Activated naive CD4-positive, alpha-beta T cell treated with anti-CD3 and anti-CD28 coated beads, Interleukin-2, amount 50 U/mL, for 24 hours (primary cell): ENCODE results near the gene MKLN1.
"Not testable (repeated sequence)": the region's sequence is repeated elsewhere in the genome, so short reads cannot be mapped to it uniquely, and the experiment has no call there.

Experiments
- H3K27ac Mint-ChIP-seq: one replicate; pipeline ENCODE4 v1.8.0; 2021; ENCODE audit warnings: mild to moderate bottlenecking, mixed read lengths
- H3K27me3 Mint-ChIP-seq: one replicate; pipeline ENCODE4 v1.8.0; 2021; ENCODE audit warnings: mixed read lengths
- H3K36me3 Mint-ChIP-seq: one replicate; pipeline ENCODE4 v1.8.0; 2021; ENCODE audit warnings: mixed read lengths
- H3K4me1 Mint-ChIP-seq: one replicate; pipeline ENCODE4 v1.8.0; 2021; ENCODE audit warnings: mixed read lengths
- H3K4me3 Mint-ChIP-seq: one replicate; pipeline ENCODE4 v1.8.0; 2021; ENCODE audit warnings: mild to moderate bottlenecking, mixed read lengths
- H3K9me3 Mint-ChIP-seq: one replicate; pipeline ENCODE4 v1.8.0; 2021; ENCODE audit warnings: mixed read lengths

Gene MKLN1

GRCh38 chr7:131302446-131302845, 25.2 kb upstream of the MKLN1 start:
- H3K4me3 Mint-ChIP-seq = no peak overlapping the region
- no peak overlapping the region for H3K27ac Mint-ChIP-seq
- no peaks in the 10 kb centered on the region for H3K27me3 Mint-ChIP-seq
- no peaks in the 10 kb centered on the region for H3K4me1 Mint-ChIP-seq
- peaks cover 4% of the 10 kb centered on the region for H3K36me3 Mint-ChIP-seq
- H3K9me3 Mint-ChIP-seq = peaks cover 8% of the 10 kb centered on the region

DNA sequence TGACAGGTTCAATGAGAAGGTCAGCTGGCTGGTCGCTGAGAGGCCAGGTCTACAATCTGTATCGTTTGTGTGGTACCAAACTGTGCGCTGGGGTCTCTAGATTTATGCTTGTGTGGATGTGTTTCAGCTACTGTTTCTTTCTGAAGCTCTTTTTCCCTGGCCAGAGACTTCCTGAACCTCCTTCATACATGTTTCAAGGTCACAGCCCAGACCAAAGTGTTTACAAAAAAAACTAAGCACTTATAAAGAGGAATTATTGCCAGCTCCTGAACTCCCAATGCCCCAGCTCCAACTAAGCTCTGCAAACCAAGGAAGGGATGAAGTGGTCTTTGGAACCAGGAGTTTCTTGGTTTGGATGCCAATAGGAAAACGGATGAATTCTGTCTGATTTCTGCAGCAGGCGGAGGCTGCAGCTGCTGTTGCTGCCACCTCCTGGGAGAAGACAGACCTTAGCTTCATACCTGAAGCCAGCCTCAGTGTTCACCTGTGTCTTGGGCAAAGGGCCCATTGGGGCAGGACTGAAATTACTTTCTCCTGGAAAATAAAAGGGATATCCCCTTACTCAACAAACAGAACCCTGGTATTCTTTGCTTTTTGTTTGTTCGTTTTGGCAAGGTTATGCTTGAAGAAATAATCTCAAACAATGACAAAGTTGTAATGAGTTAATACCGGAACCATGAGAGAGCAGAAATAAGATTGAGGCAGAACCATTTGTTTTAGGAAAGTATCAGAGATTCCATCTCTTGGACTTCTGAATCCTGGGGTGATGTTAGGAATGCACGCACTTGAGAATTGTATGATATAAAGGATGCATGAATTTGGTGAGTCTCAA, 24.6 kb upstream of the MKLN1 start:
- H3K27ac Mint-ChIP-seq = no peak overlapping the region

DNA sequence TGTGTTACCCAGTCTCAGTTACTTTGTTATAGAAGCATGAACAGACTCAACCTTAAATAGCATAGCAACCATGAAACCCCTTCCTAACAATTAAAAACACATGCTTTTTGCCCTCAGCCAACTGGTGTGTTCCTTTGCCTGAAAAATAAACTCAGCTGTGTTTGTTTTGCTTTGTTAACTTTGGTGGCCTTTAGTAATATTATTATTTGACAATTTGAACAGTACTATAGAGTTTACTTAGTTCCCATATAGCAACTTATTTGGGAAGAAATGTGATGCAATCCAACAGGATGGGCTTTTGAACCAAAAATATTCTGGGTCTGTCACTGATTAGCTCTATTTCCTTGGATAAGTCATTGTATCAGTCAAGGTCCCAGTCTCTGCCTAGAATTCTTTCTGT, 22.5 kb upstream of the MKLN1 start:
- Mint-ChIP-seq H3K4me3 (no peak overlapping the region), H3K27me3 (no peaks in the 10 kb centered on the region), H3K36me3 (peaks cover 4% of the 10 kb centered on the region), H3K4me1 (no peaks in the 10 kb centered on the region), H3K9me3 (peaks cover 8% of the 10 kb centered on the region), H3K27ac (no peak overlapping the region)

More for the DNA sequence above, 24.6 kb upstream of the MKLN1 start:
- Mint-ChIP-seq H3K4me3 (no peak overlapping the region), H3K9me3 (peaks cover 8% of the 10 kb centered on the region), H3K27me3 (no peaks in the 10 kb centered on the region), H3K36me3 (peaks cover 4% of the 10 kb centered on the region), H3K4me1 (no peaks in the 10 kb centered on the region)

- H3K27me3 Mint-ChIP-seq, H3K27ac Mint-ChIP-seq, H3K36me3 Mint-ChIP-seq, H3K4me1 Mint-ChIP-seq, H3K4me3 Mint-ChIP-seq, H3K9me3 Mint-ChIP-seq: not testable (repeated sequence)
Observed at GRCh38 chr7:131306041-131306440, 21.6 kb upstream of the MKLN1 start.

DNA sequence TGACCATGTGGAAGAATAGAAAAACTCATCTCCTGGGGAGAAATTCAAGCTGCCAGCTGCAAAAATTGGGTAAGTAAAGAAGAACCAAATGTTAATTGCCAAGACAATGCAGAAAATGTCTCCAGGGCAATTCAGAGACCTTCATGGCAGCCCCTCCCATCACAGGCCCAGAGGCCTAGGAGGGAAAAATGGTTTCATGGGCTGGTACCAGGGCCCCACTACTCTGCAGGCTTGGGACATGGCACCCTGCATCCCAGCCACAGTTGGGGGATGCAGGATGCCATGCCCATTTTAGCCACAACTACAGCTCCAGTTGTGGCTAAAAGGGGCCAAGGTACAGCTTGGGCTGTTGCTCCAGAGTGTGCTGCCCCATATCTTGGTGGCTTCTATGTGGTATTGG, 20.9 kb upstream of the MKLN1 start:
- Mint-ChIP-seq H3K9me3 (peaks cover 8% of the 10 kb centered on the region), H3K27ac (no peak overlapping the region), H3K36me3 (peaks cover 4% of the 10 kb centered on the region), H3K27me3 (no peaks in the 10 kb centered on the region), H3K4me3 (no peak overlapping the region), H3K4me1 (no peaks in the 10 kb centered on the region)

- Mint-ChIP-seq H3K4me3 (no peak overlapping the region), H3K4me1 (no peaks in the 10 kb centered on the region), H3K9me3 (peaks cover 11% of the 10 kb centered on the region), H3K36me3 (peaks cover 7% of the 10 kb centered on the region), H3K27me3 (no peaks in the 10 kb centered on the region), H3K27ac (no peak overlapping the region)
Observed at GRCh38 chr7:131307627-131308026, 20.0 kb upstream of the MKLN1 start.

DNA sequence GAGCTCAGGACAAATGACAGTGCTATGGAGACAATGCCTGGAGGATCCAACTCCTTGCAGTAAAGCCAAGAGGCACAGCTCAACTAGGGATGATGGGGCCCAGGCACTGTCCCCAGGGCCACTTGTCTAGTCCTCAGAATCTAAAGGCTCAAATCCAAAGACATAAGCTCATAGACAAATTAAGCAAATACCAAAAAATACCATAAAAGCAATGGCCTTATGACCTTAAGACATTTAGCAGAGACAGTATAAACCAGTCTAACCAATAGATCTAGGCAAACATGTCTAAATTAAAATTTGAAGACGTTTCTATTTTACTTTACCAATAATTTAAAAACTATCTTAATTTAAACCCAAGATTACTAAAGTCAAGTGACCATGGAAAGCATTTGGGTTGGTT, 14.8 kb upstream of the MKLN1 start:
- Mint-ChIP-seq H3K36me3 (peaks cover 4% of the 10 kb centered on the region), H3K4me1 (no peaks in the 10 kb centered on the region), H3K9me3 (peaks cover 4% of the 10 kb centered on the region), H3K27ac (no peak overlapping the region), H3K4me3 (no peak overlapping the region), H3K27me3 (no peaks in the 10 kb centered on the region)

GRCh38 chr7:131320603-131321002, 7.1 kb upstream of the MKLN1 start:
- Mint-ChIP-seq H3K36me3 (peaks cover 4% of the 10 kb centered on the region), H3K4me1 (peaks cover 29% of the 10 kb centered on the region), H3K9me3 (peaks cover 4% of the 10 kb centered on the region), H3K4me3 (no peak overlapping the region), H3K27ac (no peak overlapping the region), H3K27me3 (no peaks in the 10 kb centered on the region)

DNA sequence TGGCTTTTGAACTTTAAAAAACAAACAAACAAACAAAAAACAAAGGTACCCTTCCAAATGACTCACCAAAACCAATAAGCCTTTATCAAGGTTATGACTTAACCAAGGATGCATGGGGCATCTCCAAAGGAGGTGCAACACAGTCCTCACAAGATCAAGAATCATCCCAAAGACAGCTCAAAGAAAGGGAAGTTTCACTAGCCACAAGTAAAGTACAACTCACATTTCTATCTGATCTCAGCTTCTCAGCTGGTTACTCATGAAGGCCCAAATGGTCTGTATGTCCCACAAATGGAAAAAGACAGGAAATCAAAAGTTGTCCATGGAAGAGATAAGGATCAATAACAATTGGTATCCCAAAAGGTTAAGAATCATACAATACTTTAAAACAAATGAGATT, 6.0 kb upstream of the MKLN1 start:
- Mint-ChIP-seq H3K4me3 (no peak overlapping the region), H3K27me3 (no peaks in the 10 kb centered on the region), H3K36me3 (peaks cover 4% of the 10 kb centered on the region), H3K4me1 (peaks cover 39% of the 10 kb centered on the region), H3K9me3 (peaks cover 4% of the 10 kb centered on the region), H3K27ac (no peak overlapping the region)

- no peak overlapping the region for H3K4me3 Mint-ChIP-seq
- peaks cover 43% of the 10 kb centered on the region for H3K4me1 Mint-ChIP-seq
- peaks cover 4% of the 10 kb centered on the region for H3K36me3 Mint-ChIP-seq
Observed at GRCh38 chr7:131322061-131322460, 5.6 kb upstream of the MKLN1 start.

DNA sequence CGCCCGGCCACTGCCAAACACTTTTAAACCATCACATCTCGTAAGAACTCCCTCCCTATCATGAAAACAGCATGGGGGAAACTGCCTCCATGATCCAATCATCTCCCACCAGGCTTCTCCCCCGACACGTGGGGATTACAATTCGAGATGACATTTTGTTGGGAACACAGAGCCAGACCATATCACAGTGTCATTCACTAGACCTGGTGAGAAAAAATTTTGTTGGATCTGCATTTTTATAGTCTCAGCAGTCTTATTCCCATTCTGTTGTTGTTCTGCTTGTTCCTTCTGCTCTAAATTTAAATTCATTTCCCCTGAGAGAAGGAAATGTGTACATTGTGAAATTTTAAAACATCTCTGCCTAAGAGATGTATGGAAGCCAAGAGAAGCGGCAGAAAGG, 4.8 kb upstream of the MKLN1 start:
- Mint-ChIP-seq H3K27me3 (no peaks in the 10 kb centered on the region), H3K4me3 (no peak overlapping the region), H3K9me3 (peaks cover 4% of the 10 kb centered on the region), H3K36me3 (peaks cover 4% of the 10 kb centered on the region), H3K4me1 (peaks cover 43% of the 10 kb centered on the region), H3K27ac (no peak overlapping the region)

More at GRCh38 chr7:131322061-131322460, 5.6 kb upstream of the MKLN1 start:
- Mint-ChIP-seq H3K27me3 (no peaks in the 10 kb centered on the region), H3K9me3 (peaks cover 4% of the 10 kb centered on the region), H3K27ac (no peak overlapping the region)

DNA sequence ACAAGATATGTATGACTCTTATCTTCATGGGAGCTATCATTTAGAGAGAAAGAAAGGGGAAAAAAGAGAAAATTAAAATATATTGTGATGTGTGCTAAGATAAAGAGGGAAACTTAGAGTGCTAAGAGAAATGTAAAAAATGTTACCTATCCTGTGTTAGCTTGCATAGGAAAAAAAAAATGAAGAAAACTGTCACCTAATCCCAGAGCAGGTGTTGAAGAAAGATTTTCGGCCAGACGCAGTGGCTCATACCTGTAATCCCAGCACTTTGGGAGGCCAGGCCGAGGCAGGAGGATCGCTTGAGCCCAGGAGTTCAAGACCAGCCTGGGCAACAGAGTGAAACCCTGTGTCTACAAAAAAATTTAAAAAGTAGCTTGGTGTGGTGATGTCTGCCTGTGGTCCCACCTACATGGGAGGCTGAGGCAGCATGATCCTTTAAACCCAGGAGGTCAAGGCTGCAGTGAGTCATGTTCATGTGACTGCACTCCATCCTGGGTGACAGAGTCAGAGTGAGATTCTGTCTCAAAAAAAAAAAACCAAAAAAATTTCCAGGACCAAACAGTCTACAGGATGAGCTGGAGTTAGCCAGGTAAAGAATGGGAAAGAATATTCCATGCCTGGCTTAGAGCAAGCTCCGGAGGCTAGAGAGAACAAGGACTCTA, 2.4 kb upstream of the MKLN1 start:
- Mint-ChIP-seq H3K4me1 (peaks cover 60% of the 10 kb centered on the region), H3K36me3 (peaks cover 4% of the 10 kb centered on the region), H3K9me3 (peaks cover 3% of the 10 kb centered on the region), H3K4me3 (peak overlapping the region; percentile 83), H3K27me3 (no peaks in the 10 kb centered on the region), H3K27ac (peak overlapping the region; percentile 93)

- H3K9me3 Mint-ChIP-seq = no peaks in the 10 kb centered on the region
- H3K27me3 Mint-ChIP-seq = no peaks in the 10 kb centered on the region
- peaks cover 4% of the 10 kb centered on the region for H3K36me3 Mint-ChIP-seq
- peak overlapping the region; percentile 92 for H3K4me3 Mint-ChIP-seq
- H3K27ac Mint-ChIP-seq = peak overlapping the region; percentile 98
- H3K4me1 Mint-ChIP-seq = peaks cover 70% of the 10 kb centered on the region
Observed at GRCh38 chr7:131326576-131326975, 1.1 kb upstream of the MKLN1 start.

DNA sequence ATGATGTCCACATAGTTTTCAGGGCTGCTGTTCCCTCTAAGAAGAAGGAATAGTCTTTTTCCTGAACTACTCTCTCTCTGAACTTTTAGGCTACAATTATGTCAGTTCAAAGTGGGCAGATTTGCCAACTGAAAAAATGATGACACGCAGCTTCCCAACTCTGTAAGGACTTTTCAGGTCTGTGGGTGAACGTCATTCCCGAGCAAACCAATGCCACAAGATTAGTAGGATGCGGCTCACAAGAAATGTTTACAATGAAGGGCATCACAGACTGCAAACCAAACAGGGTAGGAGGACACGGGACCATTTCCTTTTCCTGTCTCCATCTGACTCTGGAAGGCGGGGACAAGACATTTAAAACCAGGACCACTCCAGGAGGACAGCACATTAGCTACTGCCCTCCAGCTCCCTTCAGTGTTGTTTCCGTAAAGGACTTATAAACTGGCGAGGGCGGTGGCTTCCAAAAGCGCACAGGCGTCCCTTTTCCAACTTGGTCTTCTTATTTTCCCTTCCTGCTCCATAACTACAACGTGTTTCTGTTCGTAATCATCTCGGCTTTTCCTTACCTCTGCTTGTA, 539 bp upstream of the MKLN1 start:
- Mint-ChIP-seq H3K4me1 (peaks cover 72% of the 10 kb centered on the region), H3K36me3 (peaks cover 5% of the 10 kb centered on the region), H3K27ac (peak overlapping the region; percentile 98), H3K27me3 (no peaks in the 10 kb centered on the region), H3K9me3 (no peaks in the 10 kb centered on the region), H3K4me3 (peak overlapping the region; percentile 92)

GRCh38 chr7:131328377-131329175, 900 bp downstream of the MKLN1 start:
- Mint-ChIP-seq H3K27me3 (no peaks in the 10 kb centered on the region), H3K36me3 (peaks cover 7% of the 10 kb centered on the region), H3K4me3 (peak overlapping the region; percentile 92), H3K4me1 (peaks cover 69% of the 10 kb centered on the region), H3K9me3 (no peaks in the 10 kb centered on the region), H3K27ac (peak overlapping the region; percentile 98)
